Kidney (tissue), 14 donors: ENCODE measurements around the gene ZFAND3. TPM values are rescaled to one million over a fixed set of nuclear protein-coding genes. Genes with fewer than 3 reads are reported as not detected.

Experiments
- DNase-seq, 5 donors: peaks; one replicate each; pipeline ENCODE4 v3.0.0-alpha.2; 2013 to 2020
- FAIRE-seq: peaks from 2 replicates; lab custom pipeline; 2012; peaks lifted over from hg19 to GRCh38; lab: Jason Lieb, UNC
- H3K27ac ChIP-seq, 2 donors: one replicate each; pipeline ENCODE4 v1.7.0; 2013; ENCODE audit warnings: low read depth in 2 of 2, low read length in 2 of 2, inconsistent platforms in 1 of 2
- H3K27me3 ChIP-seq: one replicate; pipeline ENCODE4 v1.7.1; 2013; ENCODE audit warnings: low read length, inconsistent platforms; ENCODE audit not compliant: control insufficient read depth, insufficient read depth
- H3K36me3 ChIP-seq, 3 donors: one replicate each; pipeline versions ENCODE4 v1.7.0 to v1.7.1; 2013; ENCODE audit warnings: low read length in 3 of 3, control low read depth in 1 of 3, inconsistent platforms in 1 of 3; ENCODE audit not compliant: insufficient read depth in 3 of 3, control insufficient read depth in 2 of 3
- H3K4me1 ChIP-seq, 3 donors: one replicate each; pipeline versions ENCODE4 v1.7.0 to v1.7.1; 2013; ENCODE audit warnings: low read length in 3 of 3, inconsistent platforms in 1 of 3, low read depth in 1 of 3; ENCODE audit not compliant: control insufficient read depth in 2 of 3, insufficient read depth in 2 of 3
- H3K4me3 ChIP-seq, 3 donors: one replicate each; pipeline versions ENCODE4 v1.7.0 to v1.8.1; 2013; ENCODE audit warnings: low read length in 3 of 3, control low read depth in 1 of 3, inconsistent platforms in 1 of 3
- H3K9ac ChIP-seq, 3 donors: one replicate each; pipeline versions ENCODE4 v1.7.0 to v1.7.1; 2013; ENCODE audit warnings: low read length in 3 of 3, control low read depth in 1 of 3, inconsistent platforms in 1 of 3
- H3K9me3 ChIP-seq, 3 donors: one replicate each; pipeline versions ENCODE4 v1.7.0 to v1.7.1; 2013; ENCODE audit warnings: low read length in 3 of 3, control low read depth in 1 of 3, inconsistent platforms in 1 of 3; ENCODE audit not compliant: control insufficient read depth in 2 of 3, insufficient read depth in 1 of 3
- CTCF ChIP-seq: IDR thresholded peaks from 3 replicates; pipeline ENCODE4 v1.5.1; 2012; ENCODE audit warnings: mild to moderate bottlenecking, moderate library complexity, borderline replicate concordance; ENCODE audit not compliant: insufficient read depth; ENCODE audit errors: extremely low read depth
- intact Hi-C: fragments of 100-400 bp; cut with DNase I; formaldehyde crosslinking; loops from one replicate; pipeline ENCODE4 v1.11.1; 2022
- polyA plus RNA-seq: library from polyadenylated mRNA; stranded (reverse); fragments of 350-450 nt; fragmentation: Illumina TruSeq; extraction: RNeasy Lipid Tissue Mini Kit (QIAGEN cat#74804); gene quantifications from one replicate; pipeline ENCODE4 v1.2.3, GENCODE V29; 2014; ENCODE audit warnings: low read depth, low replicate concordance; ENCODE audit not compliant: insufficient read depth
- total RNA-seq: library from RNA; stranded (reverse); fragmentation: NEBNext Ultra II Directional; extraction: Animal tissue kit (Norgen Biotek cat#: 25700); gene quantifications from one replicate; pipeline ENCODE4 v1.2.1, GENCODE V29; 2021
- donor health status: control.
- donor health status: control.
- donor health status: control.
- donor health status: control.
- donor health status: control.
- donor health status: DM: yes; HTN: yes; CAD: no.
- donor health status: Normal renal cell carcinoma (clear cell type).

The ZFAND3 gene
- total and polyA plus RNA-seq, 2 donors from 2014 or later, result 44.6 to 104 TPM

- peaks cover 0 to 8% (median 3%) of the 10 kb centered on the region in 3 donors for H3K4me1 ChIP-seq
- FAIRE-seq, result no peak
Measured at GRCh38 chr6:37919417-37920157, 100.1 kb downstream of the ZFAND3 start.

DNA sequence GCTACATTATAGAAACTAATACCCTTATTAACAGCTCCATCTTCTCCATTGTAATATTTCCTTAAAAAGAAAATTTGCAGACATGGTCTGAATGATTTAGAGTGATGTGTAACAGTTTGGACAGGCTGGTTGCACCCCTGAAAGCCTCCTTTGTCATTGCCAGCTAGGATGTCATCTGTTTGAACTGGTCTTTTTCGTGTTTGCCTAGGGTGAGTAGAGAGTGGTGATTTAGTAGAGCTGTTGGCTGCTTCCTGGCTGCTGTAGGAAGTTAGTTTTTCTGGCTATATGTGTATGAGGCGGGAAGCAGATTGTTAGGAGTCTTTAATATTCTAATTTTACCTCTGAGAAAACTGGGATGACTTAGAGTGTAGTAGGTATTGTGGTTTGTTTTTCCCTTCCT is 101.1 kb downstream of the ZFAND3 start:
- Histone ChIP-seq H3K27me3 (no peaks in the 10 kb centered on the region), H3K4me3 (no peak overlapping the region), H3K4me1 (no peaks in the 10 kb centered on the region), H3K9me3 (no peaks in the 10 kb centered on the region), H3K9ac (no peak overlapping the region), H3K27ac (no peak overlapping the region), H3K36me3 (no peaks in the 10 kb centered on the region)
- intact Hi-C loops, result no loop called here
- DNase-seq (peak in 1 of 5 donors; percentile 26), FAIRE-seq (no peak)
- TF ChIP-seq CTCF, result no peak

More at GRCh38 chr6:37919417-37920157, 100.1 kb downstream of the ZFAND3 start:
- Histone ChIP-seq H3K36me3 (no peaks in the 10 kb centered on the region), H3K4me3 (no peak overlapping the region), H3K9me3 (no peaks in the 10 kb centered on the region), H3K27me3 (no peaks in the 10 kb centered on the region), H3K27ac (no peak overlapping the region), H3K9ac (no peak overlapping the region)
- no peak for DNase-seq
- intact Hi-C loops, result no loop called here
- no peak for TF ChIP-seq CTCF

DNA sequence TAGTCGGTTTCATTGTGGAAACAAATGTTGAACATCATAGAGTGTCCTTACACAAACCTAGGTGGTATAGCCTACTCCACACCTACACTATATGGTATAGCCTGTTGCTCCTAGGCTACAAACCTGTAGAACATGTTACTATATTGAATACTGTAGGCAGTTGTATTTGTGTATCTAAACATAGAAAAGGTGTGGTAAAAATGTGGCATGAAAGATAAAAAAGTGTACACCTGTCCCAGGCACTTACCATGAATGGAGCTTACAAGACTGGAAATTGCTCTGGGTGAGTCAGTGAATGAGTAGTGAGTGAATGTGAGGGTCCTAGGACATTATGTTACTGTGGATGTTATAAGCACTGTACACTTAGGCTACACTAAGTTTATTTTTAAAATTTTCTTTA is 103.0 kb downstream of the ZFAND3 start:
- no peak for TF ChIP-seq CTCF
- H3K27me3 ChIP-seq, result no peaks in the 10 kb centered on the region
- no peaks in the 10 kb centered on the region for H3K36me3 ChIP-seq
- DNase-seq (no peak), FAIRE-seq (no peak)
- no peaks in the 10 kb centered on the region for H3K9me3 ChIP-seq
- H3K4me3 ChIP-seq, result no peak overlapping the region
- no peak overlapping the region for H3K9ac ChIP-seq
- H3K27ac ChIP-seq, result no peak overlapping the region
- no peaks in the 10 kb centered on the region for H3K4me1 ChIP-seq
- intact Hi-C loops, result no loop called here

DNA sequence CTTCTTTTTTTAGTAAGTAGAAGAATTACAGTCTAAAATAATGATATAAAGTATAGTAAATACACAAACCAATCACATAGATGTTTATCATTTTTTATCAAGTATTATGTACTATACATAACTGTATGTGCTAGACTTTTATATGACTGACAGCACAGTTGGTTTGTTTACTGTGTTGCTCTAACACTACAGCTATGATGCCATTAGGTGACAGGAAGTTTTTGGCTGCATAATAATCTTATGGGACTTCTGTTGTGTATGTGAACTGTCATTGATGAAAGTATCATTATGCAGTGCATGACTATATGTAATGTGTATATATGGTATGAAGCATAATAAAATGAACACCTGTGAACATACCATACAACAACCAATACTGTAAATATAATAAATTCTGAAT is 104.0 kb downstream of the ZFAND3 start:
- intact Hi-C loops, result no loop called here
- Histone ChIP-seq H3K4me1 (no peaks in the 10 kb centered on the region), H3K9ac (no peak overlapping the region), H3K9me3 (no peaks in the 10 kb centered on the region), H3K36me3 (no peaks in the 10 kb centered on the region), H3K4me3 (no peak overlapping the region), H3K27ac (no peak overlapping the region), H3K27me3 (no peaks in the 10 kb centered on the region)
- FAIRE-seq (no peak), DNase-seq (no peak)
- no peak for TF ChIP-seq CTCF
